HFFc6 (cell line): ENCODE measurements around the gene SNX15. TPM values are rescaled to one million over a fixed set of nuclear protein-coding genes. Genes with fewer than 3 reads are reported as not detected.

Source experiments
- DNase-seq: peaks from one replicate; pipeline ENCODE4 v3.0.0-alpha.2; 2018
- H3K27ac Mint-ChIP-seq: 2 replicates; pipeline ENCODE4 v1.8.0; 2020; ENCODE audit warnings: mild to moderate bottlenecking, mixed read lengths
- H3K27me3 Mint-ChIP-seq: 2 replicates; pipeline ENCODE4 v1.8.0; 2021; ENCODE audit warnings: mild to moderate bottlenecking, moderate library complexity, mixed read lengths; ENCODE audit not compliant: insufficient read depth
- H3K36me3 Mint-ChIP-seq: 2 replicates; pipeline ENCODE4 v1.8.0; 2021; ENCODE audit warnings: low read depth, mixed read lengths
- H3K4me1 Mint-ChIP-seq: 2 replicates; pipeline ENCODE4 v1.8.0; 2020; ENCODE audit warnings: low read depth, mixed read lengths
- H3K4me3 Mint-ChIP-seq: 2 replicates; pipeline ENCODE4 v1.8.0; 2020; ENCODE audit warnings: mild to moderate bottlenecking, moderate library complexity, mixed read lengths
- H3K9me3 Mint-ChIP-seq: 2 replicates; pipeline ENCODE4 v1.8.0; 2020; ENCODE audit warnings: mild to moderate bottlenecking, mixed read lengths
- microRNA-seq: library from miRNA; unstranded; fragments of <30 nt; microRNA quantifications from one replicate; pipeline ENCODE4, GENCODE V29; 2019
- total RNA-seq, 6 experiments: library from RNA; stranded (reverse); fragmentation: NEBNext Ultra II Directional; extraction: Animal tissue kit (Norgen Biotek cat#: 25700); gene quantifications; 2 replicates in 1 of 6; 3 replicates in 5 of 6; pipeline ENCODE4 v1.2.3, GENCODE V29; 2021
- TF ChIP-seq, protein P1 (sequence below): fragments of 200-600 bp; sonication (generic); IDR thresholded peaks from 2 replicates; pipeline ENCODE4 v1.5.0; 2021; ENCODE audit warnings: antibody characterized with exemption, mild to moderate bottlenecking

Gene SNX15
- total RNA-seq, 6 experiments from 2014 or later = 18.7 to 26.6 (median 25.0) TPM

DNA sequence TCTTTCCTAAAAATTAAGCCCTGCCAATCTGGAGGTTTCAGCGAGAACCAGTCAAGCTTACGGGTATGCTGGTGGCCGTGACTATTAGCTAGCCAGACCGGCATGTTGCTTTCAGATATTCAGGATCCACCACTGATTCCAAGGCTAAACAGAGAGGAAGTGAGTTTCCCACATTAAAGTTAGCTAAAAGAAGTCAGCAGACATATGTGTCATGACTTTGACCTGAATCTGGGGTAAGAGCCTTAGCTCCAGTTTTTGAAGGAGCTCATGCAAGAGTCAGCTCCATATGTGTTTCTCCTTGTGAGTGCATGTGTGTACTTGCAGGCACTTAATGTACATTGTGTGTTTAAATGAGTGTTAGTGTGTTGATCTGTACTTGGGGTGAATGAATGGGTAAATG, 58.2 kb downstream of the SNX15 start:
- Mint-ChIP-seq H3K4me3 (peak overlapping the region; percentile 98), H3K9me3 (no peaks in the 10 kb centered on the region), H3K4me1 (peaks cover 39% of the 10 kb centered on the region), H3K36me3 (peaks cover 35% of the 10 kb centered on the region), H3K27ac (peak overlapping the region; percentile 19), H3K27me3 (peaks cover 1% of the 10 kb centered on the region; the same call in 1 of the 2 replicates)
- no peak for DNase-seq
- TF ChIP-seq, protein P1, sequence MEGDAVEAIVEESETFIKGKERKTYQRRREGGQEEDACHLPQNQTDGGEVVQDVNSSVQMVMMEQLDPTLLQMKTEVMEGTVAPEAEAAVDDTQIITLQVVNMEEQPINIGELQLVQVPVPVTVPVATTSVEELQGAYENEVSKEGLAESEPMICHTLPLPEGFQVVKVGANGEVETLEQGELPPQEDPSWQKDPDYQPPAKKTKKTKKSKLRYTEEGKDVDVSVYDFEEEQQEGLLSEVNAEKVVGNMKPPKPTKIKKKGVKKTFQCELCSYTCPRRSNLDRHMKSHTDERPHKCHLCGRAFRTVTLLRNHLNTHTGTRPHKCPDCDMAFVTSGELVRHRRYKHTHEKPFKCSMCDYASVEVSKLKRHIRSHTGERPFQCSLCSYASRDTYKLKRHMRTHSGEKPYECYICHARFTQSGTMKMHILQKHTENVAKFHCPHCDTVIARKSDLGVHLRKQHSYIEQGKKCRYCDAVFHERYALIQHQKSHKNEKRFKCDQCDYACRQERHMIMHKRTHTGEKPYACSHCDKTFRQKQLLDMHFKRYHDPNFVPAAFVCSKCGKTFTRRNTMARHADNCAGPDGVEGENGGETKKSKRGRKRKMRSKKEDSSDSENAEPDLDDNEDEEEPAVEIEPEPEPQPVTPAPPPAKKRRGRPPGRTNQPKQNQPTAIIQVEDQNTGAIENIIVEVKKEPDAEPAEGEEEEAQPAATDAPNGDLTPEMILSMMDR = no peak

DNA sequence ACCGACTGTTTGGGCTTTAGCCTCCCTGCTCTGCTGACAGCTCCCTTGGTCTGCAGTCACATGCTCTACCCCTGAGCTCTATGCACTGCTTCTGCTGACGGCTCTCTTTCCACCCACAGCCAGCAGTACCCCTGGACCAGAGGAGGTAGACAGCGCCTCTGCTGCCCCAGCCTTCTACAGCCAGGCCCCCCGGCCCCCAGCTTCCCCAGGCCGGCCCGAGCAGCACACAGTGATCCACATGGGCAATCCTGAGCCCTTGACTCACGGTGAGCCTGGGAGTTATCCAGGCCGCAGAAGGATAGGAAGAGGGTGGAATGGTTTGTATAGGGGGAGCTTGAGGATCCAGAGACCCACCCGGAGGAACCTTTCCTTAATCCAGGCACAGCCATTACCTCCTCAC, 59.6 kb downstream of the SNX15 start:
- Mint-ChIP-seq H3K27ac (no peak overlapping the region), H3K4me1 (peaks cover 32% of the 10 kb centered on the region), H3K9me3 (no peaks in the 10 kb centered on the region), H3K4me3 (no peak overlapping the region), H3K36me3 (peaks cover 30% of the 10 kb centered on the region), H3K27me3 (peaks cover 1% of the 10 kb centered on the region; the same call in 1 of the 2 replicates)
- no peak for DNase-seq
- TF ChIP-seq, protein P1 = no peak

DNA sequence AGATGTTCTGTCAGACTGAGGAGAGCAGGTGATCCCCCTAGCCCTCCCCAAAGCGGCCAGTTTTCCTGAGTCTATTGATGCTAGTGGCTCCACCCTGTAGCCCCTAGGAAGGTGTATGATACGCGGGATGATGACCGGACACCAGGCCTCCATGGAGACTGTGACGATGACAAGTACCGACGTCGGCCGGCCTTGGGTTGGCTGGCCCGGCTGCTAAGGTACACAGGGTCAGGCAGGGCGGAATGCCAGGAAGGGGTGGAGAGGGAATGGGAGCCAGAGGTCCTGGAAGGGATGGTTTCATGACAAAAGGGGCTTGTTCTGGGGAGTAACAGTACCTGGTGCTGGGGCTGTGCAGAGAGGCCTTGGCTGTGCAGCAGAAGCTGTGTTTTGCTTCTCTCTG, 60.0 kb downstream of the SNX15 start:
- Mint-ChIP-seq H3K27me3 (peaks cover 1% of the 10 kb centered on the region; the same call in 1 of the 2 replicates), H3K27ac (no peak overlapping the region), H3K9me3 (no peaks in the 10 kb centered on the region), H3K4me1 (peaks cover 28% of the 10 kb centered on the region), H3K36me3 (peaks cover 30% of the 10 kb centered on the region), H3K4me3 (no peak overlapping the region)
- TF ChIP-seq, protein P1 = no peak
- DNase-seq = no peak

DNA sequence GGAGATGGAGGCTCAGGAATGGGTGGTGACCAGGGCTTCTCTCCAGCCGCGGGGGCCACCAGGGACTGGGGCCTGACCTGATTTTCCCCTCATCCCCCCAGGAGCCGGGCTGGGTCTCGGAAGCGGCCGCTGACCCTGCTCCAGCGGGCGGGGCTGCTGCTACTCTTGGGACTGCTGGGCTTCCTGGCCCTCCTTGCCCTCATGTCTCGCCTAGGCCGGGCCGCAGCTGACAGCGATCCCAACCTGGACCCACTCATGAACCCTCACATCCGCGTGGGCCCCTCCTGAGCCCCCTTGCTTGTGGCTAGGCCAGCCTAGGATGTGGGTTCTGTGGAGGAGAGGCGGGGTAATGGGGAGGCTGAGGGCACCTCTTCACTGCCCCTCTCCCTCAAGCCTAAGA, 60.6 kb downstream of the SNX15 start:
- Mint-ChIP-seq H3K36me3 (peaks cover 27% of the 10 kb centered on the region), H3K9me3 (no peaks in the 10 kb centered on the region), H3K4me3 (no peak overlapping the region), H3K4me1 (peaks cover 22% of the 10 kb centered on the region), H3K27ac (no peak overlapping the region), H3K27me3 (peaks cover 1% of the 10 kb centered on the region; the same call in 1 of the 2 replicates)
- no peak for DNase-seq
- TF ChIP-seq, protein P1 = no peak

DNA sequence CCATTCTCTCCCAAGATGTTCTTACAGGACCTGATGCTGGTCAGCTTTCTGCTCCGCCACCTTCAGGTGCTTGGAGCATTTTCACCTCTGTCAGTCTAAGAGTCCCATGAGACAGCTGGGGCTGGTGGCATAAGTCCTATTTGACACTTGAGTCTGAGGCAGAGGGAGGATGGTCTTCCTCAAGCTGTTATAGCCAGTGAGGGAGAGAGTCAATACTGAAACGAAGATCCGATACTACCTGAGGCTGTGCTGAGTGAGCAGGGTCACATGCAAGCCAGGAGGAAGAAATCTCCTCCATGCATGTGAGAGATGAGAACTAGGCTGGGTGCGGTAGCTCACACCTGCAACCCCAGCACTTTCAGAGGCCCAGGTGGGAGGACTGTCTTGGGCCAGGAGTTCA, 62.4 kb downstream of the SNX15 start:
- peaks cover 13% of the 10 kb centered on the region for H3K4me1 Mint-ChIP-seq
- H3K27ac Mint-ChIP-seq = no peak overlapping the region
- TF ChIP-seq, protein P1 = no peak
- no peaks in the 10 kb centered on the region for H3K9me3 Mint-ChIP-seq
- H3K27me3 Mint-ChIP-seq = peaks cover 1% of the 10 kb centered on the region; the same call in 1 of the 2 replicates
- no peak for DNase-seq
- peaks cover 21% of the 10 kb centered on the region for H3K36me3 Mint-ChIP-seq
- H3K4me3 Mint-ChIP-seq = no peak overlapping the region

Small RNAs within 50 kb of the gene (microRNA-seq; reads per million reads assigned to microRNA genes)
- not detected for gene MIR6879

Other genes with a start within 250 kb of the SNX15 start
- gene SF1, start 248.9 kb upstream of the SNX15 start, total RNA-seq = 100 to 1,000 TPM; 195 to 244 (median 208) TPM
- gene MAP4K2, start 224.2 kb upstream of the SNX15 start, total RNA-seq = 10 to 100 TPM; 18.0 to 21.6 (median 20.9) TPM
- gene MEN1, start 216.9 kb upstream of the SNX15 start, total RNA-seq = 10 to 100 TPM; 23.9 to 35.5 (median 26.9) TPM
- under 1 TPM in 5 of 6 experiments, not detected in 1; 0.02 to 0.21 (median 0.05) TPM for gene CDC42BPG, start 182.8 kb upstream of the SNX15 start, total RNA-seq
- gene EHD1, start 148.8 kb upstream of the SNX15 start, total RNA-seq = 100 to 1,000 TPM; 189 to 227 (median 197) TPM
- gene ATG2A, start 110.2 kb upstream of the SNX15 start, total RNA-seq = 10 to 100 TPM; 19.0 to 21.7 (median 20.0) TPM
- gene PPP2R5B, start 102.8 kb upstream of the SNX15 start, total RNA-seq = 10 to 100 TPM; 16.2 to 28.1 (median 19.6) TPM
- not detected for gene GPHA2, start 91.5 kb upstream of the SNX15 start, total RNA-seq
- gene MAJIN, start 55.3 kb upstream of the SNX15 start, total RNA-seq = not detected
- gene BATF2, start 30.5 kb upstream of the SNX15 start, total RNA-seq = under 1 TPM; 0.22 to 0.45 (median 0.36) TPM
- gene ARL2, start 13.3 kb upstream of the SNX15 start, total RNA-seq = 10 to 100 TPM; 76.9 to 92.1 (median 87.2) TPM
- gene SAC3D1, start 13.8 kb downstream of the SNX15 start, total RNA-seq = 10 to 100 TPM; 15.3 to 21.5 (median 18.0) TPM
- not detected for gene NAALADL1, start 31.1 kb downstream of the SNX15 start, total RNA-seq
- 10 to 100 TPM; 14.3 to 28.3 (median 26.6) TPM for gene CDCA5, start 56.6 kb downstream of the SNX15 start, total RNA-seq
- gene ZFPL1, start 56.8 kb downstream of the SNX15 start, total RNA-seq = 10 to 100 TPM; 41.0 to 56.6 (median 53.6) TPM
- gene VPS51, start 68.8 kb downstream of the SNX15 start, total RNA-seq = 10 to 100 TPM; 61.2 to 90.1 (median 79.4) TPM
- gene TM7SF2, start 84.4 kb downstream of the SNX15 start, total RNA-seq = 1 to 10 TPM; 3.8 to 6.4 (median 4.9) TPM
- gene ZNHIT2, start 90.3 kb downstream of the SNX15 start, total RNA-seq = 10 to 100 TPM in 4 of 6 experiments, 1 to 10 TPM in 2; 9.3 to 13.6 (median 11.1) TPM
- gene FAU, start 94.7 kb downstream of the SNX15 start, total RNA-seq = 100 to 1,000 TPM; 631 to 750 (median 715) TPM
- 10 to 100 TPM; 53.2 to 59.7 (median 56.9) TPM for gene MRPL49, start 94.9 kb downstream of the SNX15 start, total RNA-seq
- 10 to 100 TPM; 39.9 to 46.9 (median 42.9) TPM for gene SYVN1, start 107.1 kb downstream of the SNX15 start, total RNA-seq
- not detected for gene SPDYC, start 142.8 kb downstream of the SNX15 start, total RNA-seq
- 100 to 1,000 TPM; 203 to 271 (median 231) TPM for gene CAPN1, start 154.5 kb downstream of the SNX15 start, total RNA-seq
- 10 to 100 TPM in 5 of 6 experiments, 1 to 10 TPM in 1; 8.6 to 18.3 (median 15.3) TPM for gene POLA2, start 234.5 kb downstream of the SNX15 start, total RNA-seq